Testis (tissue), 3 donors: ENCODE measurements around the gene BABAM2. TPM values are rescaled to one million over a fixed set of nuclear protein-coding genes. Genes with fewer than 3 reads are reported as not detected.

Source experiments
- DNase-seq: peaks from one replicate; pipeline ENCODE4 v3.0.0-alpha.2; 2019
- H3K27ac ChIP-seq, 2 donors: fragments of 200-600 bp; sonication (generic); one replicate each; pipeline ENCODE4 v1.5.1; 2019
- H3K27me3 ChIP-seq: fragments of 200-600 bp; sonication (generic); one replicate; pipeline ENCODE4 v1.5.1; 2019
- H3K36me3 ChIP-seq: fragments of 200-600 bp; sonication (generic); one replicate; pipeline ENCODE4 v1.5.1; 2017; ENCODE audit warnings: low read depth; ENCODE audit errors: missing control alignments
- H3K4me1 ChIP-seq: fragments of 200-600 bp; sonication (generic); one replicate; pipeline ENCODE4 v1.5.1; 2019
- H3K4me3 ChIP-seq, 2 donors: fragments of 200-600 bp; sonication (generic); one replicate each; pipeline ENCODE4 v1.5.1; 2017 to 2019
- H3K9me3 ChIP-seq: fragments of 200-600 bp; sonication (generic); one replicate; pipeline ENCODE4 v1.5.1; 2017
- POLR2A ChIP-seq: fragments of 450-650 bp; IDR thresholded peaks from one replicate; pipeline ENCODE4 v1.6.1; 2017; ENCODE audit warnings: antibody characterized with exemption, mild to moderate bottlenecking, moderate library complexity
- WGBS, 2 donors: methylation state at CpG; one replicate each; pipeline ENCODE4 v1.1.5; 2018; 5-methylcytosine and 5-hydroxymethylcytosine counted together
- intact Hi-C: fragments of 100-400 bp; cut with DNase I; formaldehyde crosslinking; loops from one replicate; pipeline ENCODE4 v1.15.1; 2023; ENCODE audit warnings: low total_unique reads
- polyA plus RNA-seq: library from polyadenylated mRNA; stranded (reverse); fragments of 350-450 nt; fragmentation: Illumina TruSeq; extraction: RNeasy Lipid Tissue Mini Kit (QIAGEN cat#74804); gene quantifications from one replicate; pipeline ENCODE4 v1.2.3, GENCODE V29; 2014; ENCODE audit warnings: low read depth, low replicate concordance; ENCODE audit not compliant: insufficient read depth
- total RNA-seq, 2 donors: library from RNA; depleted of rRNA; stranded (reverse); fragments of >200 nt; gene quantifications; one replicate each; pipeline ENCODE4 v1.2.3, GENCODE V29; 2016
- TF ChIP-seq, protein P1 (sequence below), 3 experiments: fragments of 450-650 bp in 2 of 3; fragments of 200-600 bp in 1 of 3; sonication (generic) in 1 of 3; IDR thresholded peaks; one replicate each; pipeline ENCODE4 v1.5.1; 2016 to 2019; ENCODE audit warnings: antibody characterized with exemption in 3 of 3, mild to moderate bottlenecking in 2 of 3, moderate library complexity in 1 of 3

BABAM2 gene
- total and polyA plus RNA-seq, 3 donors from 2014 or later: 49.2 to 70.6 (median 59.1) TPM

DNA sequence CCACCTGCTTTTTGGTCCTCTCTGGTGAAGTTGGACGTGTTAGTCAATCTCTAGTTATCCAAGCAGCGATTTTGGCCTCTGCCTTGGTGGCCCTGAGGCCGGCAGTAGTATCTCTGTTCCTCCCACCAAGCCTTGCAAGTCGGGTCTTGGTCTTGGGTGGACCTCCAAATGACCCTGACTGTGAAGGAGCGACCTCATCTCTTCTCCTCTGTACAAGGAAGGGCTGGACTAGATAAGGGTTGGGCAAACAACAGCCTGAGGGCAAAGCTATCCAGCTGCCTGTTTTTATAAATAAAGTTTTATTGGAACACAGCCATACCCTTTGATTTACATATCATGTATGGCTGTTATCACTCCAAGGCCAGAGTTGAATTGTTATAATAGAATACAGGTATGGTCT lies 427.5 kb downstream of the BABAM2 start:
- Histone ChIP-seq H3K9me3 (no peaks in the 10 kb centered on the region), H3K36me3 (no peaks in the 10 kb centered on the region), H3K27ac (no peak overlapping the region), H3K4me3 (no peak overlapping the region), H3K27me3 (no peaks in the 10 kb centered on the region), H3K4me1 (peaks cover 20% of the 10 kb centered on the region)
- 84 to 85% methylated on average over 5 of the region's 5 CpGs for WGBS, 2 donors
- no peak for DNase-seq
- TF ChIP-seq, protein P1, sequence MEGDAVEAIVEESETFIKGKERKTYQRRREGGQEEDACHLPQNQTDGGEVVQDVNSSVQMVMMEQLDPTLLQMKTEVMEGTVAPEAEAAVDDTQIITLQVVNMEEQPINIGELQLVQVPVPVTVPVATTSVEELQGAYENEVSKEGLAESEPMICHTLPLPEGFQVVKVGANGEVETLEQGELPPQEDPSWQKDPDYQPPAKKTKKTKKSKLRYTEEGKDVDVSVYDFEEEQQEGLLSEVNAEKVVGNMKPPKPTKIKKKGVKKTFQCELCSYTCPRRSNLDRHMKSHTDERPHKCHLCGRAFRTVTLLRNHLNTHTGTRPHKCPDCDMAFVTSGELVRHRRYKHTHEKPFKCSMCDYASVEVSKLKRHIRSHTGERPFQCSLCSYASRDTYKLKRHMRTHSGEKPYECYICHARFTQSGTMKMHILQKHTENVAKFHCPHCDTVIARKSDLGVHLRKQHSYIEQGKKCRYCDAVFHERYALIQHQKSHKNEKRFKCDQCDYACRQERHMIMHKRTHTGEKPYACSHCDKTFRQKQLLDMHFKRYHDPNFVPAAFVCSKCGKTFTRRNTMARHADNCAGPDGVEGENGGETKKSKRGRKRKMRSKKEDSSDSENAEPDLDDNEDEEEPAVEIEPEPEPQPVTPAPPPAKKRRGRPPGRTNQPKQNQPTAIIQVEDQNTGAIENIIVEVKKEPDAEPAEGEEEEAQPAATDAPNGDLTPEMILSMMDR (IDR thresholded peaks at IDR 0.05): no peak
- no peak for TF ChIP-seq POLR2A
- intact Hi-C loops: no loop called here

DNA sequence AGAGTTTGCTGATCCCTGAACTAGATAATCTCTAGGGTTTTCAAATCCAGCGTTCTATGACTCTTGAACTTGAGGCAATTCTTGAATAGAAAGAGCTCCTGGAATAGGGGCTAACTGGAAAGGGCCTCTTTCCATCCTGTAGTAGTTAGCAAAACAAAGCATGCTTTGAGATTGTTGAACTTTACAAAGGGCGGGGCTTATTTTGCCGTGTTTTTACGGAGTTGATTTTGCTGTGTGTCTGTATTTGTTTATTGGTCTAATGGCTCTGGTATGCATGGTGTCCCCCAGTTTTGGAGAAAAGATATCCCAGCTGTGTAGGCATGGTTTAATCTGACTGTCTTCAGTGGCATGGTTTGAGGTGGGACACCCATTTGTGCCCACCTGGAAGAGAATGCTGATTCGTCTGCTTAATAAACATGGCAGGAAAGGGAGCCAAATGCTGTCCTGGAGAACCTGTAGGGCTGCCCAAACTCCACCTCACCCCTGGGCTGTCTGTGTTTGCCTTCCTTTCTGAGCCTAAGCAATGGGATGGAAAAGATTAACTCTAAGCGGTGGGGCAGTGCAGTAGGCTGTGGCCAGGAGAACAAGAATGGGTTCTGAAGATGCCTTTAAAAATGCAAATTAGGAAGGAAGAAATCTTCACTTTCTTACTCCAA lies 428.1 kb downstream of the BABAM2 start:
- TF ChIP-seq, protein P1 (IDR thresholded peaks at IDR 0.05): no peak
- TF ChIP-seq POLR2A: no peak
- H3K4me1 ChIP-seq: peaks cover 24% of the 10 kb centered on the region
- no peaks in the 10 kb centered on the region for H3K27me3 ChIP-seq
- H3K9me3 ChIP-seq: no peaks in the 10 kb centered on the region
- H3K4me3 ChIP-seq: no peak overlapping the region
- intact Hi-C loops: no loop called here
- WGBS, 2 donors: 79 to 89% methylated on average over 6 of the region's 6 CpGs
- no peaks in the 10 kb centered on the region for H3K36me3 ChIP-seq
- no peak for DNase-seq
- no peak overlapping the region for H3K27ac ChIP-seq

DNA sequence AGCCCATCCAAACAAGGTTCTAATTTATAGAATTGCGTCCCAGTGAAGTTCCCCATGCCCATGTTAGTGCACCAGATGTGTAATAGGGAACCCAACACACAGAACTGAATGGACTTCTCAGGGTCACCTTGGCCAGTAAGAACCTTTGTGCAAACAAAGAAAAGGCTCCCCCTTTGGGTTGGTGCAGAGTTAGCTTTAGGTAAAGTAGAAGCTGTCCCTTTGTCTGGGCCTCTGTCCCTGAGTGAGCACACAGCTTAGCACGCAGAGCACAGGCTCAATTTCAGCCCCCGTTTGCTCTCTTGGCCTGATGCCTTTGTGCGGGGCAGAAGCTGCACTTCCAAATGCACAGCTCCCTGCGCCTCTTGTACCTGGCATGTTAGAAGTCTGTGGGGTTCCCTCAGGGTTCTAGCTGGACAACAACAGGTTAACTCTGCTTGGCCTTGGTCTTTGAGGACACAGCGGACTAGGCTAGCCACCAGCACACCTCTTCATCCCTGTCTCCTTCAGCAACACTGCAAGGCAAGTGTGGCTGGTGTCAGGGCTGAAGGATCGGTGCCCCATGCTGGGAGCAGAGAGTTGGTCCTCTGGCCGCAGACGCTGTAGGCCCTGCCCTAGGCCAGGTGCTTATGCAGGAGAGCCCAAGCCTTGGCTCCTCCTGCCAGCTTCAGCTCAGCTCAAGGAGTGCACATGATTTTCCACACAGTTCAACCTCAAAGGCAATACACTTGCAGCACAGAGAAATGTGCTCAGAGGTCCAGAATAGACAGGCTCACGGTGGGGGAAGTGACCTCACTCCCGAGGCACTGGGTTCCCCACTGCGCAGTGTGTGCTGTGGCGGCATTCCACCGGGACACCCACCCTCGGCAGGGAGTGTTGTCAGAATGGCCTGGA lies 428.8 kb downstream of the BABAM2 start:
- Histone ChIP-seq H3K27me3 (no peaks in the 10 kb centered on the region), H3K4me3 (no peak overlapping the region), H3K9me3 (no peaks in the 10 kb centered on the region), H3K27ac (no peak overlapping the region), H3K4me1 (peaks cover 24% of the 10 kb centered on the region), H3K36me3 (no peaks in the 10 kb centered on the region)
- no peak for DNase-seq
- intact Hi-C loops: no loop called here
- WGBS, 2 donors: 70 to 76% methylated on average over 12 to 15 of the region's 15 CpGs
- TF ChIP-seq POLR2A: no peak
- TF ChIP-seq, protein P1 (IDR thresholded peaks at IDR 0.05): no peak

DNA sequence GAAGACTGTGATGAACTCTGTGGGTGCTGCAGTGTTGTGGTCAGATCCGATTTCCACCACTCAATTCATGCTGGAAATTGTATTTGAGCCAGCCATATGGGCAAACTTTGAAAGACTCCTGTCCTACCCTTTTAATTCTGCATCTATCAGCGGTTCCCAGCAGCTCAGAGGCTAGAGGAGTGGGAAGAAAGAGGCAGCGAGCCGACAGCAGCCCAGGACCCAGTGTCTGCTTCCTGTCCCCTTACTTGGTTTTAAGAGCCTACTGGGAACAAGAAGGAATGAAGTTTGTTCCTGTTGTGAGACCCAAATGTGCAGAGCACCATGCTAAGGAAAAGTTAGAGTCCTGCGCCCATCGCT lies 429.5 kb downstream of the BABAM2 start:
- H3K4me1 ChIP-seq: peaks cover 24% of the 10 kb centered on the region
- H3K27ac ChIP-seq: no peak overlapping the region
- no peak overlapping the region for H3K4me3 ChIP-seq
- no peaks in the 10 kb centered on the region for H3K36me3 ChIP-seq
- DNase-seq: no peak
- no peaks in the 10 kb centered on the region for H3K27me3 ChIP-seq
- 71 to 86% methylated on average over 5 to 6 of the region's 6 CpGs for whole genome bisulfite sequencing, 2 donors
- H3K9me3 ChIP-seq: no peaks in the 10 kb centered on the region
- intact Hi-C loops: no loop called here
- no peak for TF ChIP-seq POLR2A
- TF ChIP-seq, protein P1 (IDR thresholded peaks at IDR 0.05): no peak
